Measurements from ENCODE around the gene TNFRSF6B. TPM values are rescaled to one million over a fixed set of nuclear protein-coding genes. Genes with fewer than 3 reads are reported as not detected.
A peak's percentile ranks its signal among the peaks of the same experiment; 100 is the strongest.

Gene TNFRSF6B
- total and polyA plus RNA-seq, 2 donors (not counting 3 experiments of a cell fraction or from before 2014, with no cell fraction given), result 0.69 to 11.3 TPM

- Histone ChIP-seq H3K79me2 (ENCODE audit: control insufficient read depth, insufficient read depth, low read length) (no peaks in the 10 kb centered on the region), H3K9me3 (replicated peaks; ENCODE audit: control insufficient read depth, insufficient read depth, low read length) (no peaks in the 10 kb centered on the region), H3K4me3 (replicated peaks in 1 of 3; ENCODE audit: insufficient read depth in 1 of 3, low read depth in 1 of 3, low read length in 3 of 3) (peak overlapping the region; percentile 41 to 72 (median 52)), H3K4me2 (ENCODE audit: insufficient read depth, low read length) (peak overlapping the region; percentile 76), H3K9ac (replicated peaks; ENCODE audit: extremely low read depth, insufficient read depth, low read length) (peak overlapping the region; percentile 61), H3K4me1 (ENCODE audit: control insufficient read depth, extremely low read depth, insufficient read depth, low read length) (peaks cover 9% of the 10 kb centered on the region), H3K9me1 (replicated peaks; ENCODE audit: control insufficient read depth, extremely low read depth, insufficient read depth, low read length) (no peaks in the 10 kb centered on the region), H3K27me3 (ENCODE audit: control insufficient read depth in 2 of 2, insufficient read depth in 2 of 2, low read length in 2 of 2) (no peaks in the 10 kb centered on the region), H2AFZ (ENCODE audit: low read depth, low read length) (peak overlapping the region; percentile 40), H3K36me3 (ENCODE audit: control insufficient read depth in 2 of 2, extremely low read depth in 1 of 2, insufficient read depth in 2 of 2, low read length in 2 of 2) (peaks cover 0 to 22% of the 10 kb centered on the region in 2 experiments), H3K27ac (ENCODE audit: insufficient read depth, low read depth, low read length) (no peak overlapping the region), H4K20me1 (replicated peaks; ENCODE audit: control insufficient read depth, extremely low read depth, insufficient read depth, low read length) (no peaks in the 10 kb centered on the region)
- DNase-seq (ENCODE audit: low read depth, low spot score) (peak; percentile 86), FAIRE-seq (peak; percentile 78)
- intact Hi-C loops (cut with micrococcal nuclease) (loop anchor here (1.0 to 2.0 kb wide), 2 partner anchors 34 to 113 kb away; partner anchors contain the start of genes ARFRP1 and GMEB2), dilution Hi-C loops (cut with MboI; ENCODE audit: extremely low pct_ligation_motif_present, low sequenced_read_pairs) (no loop called here)
- no TSS peak for BruUV-seq (replicated peaks)
- CTCF ChIA-PET, result interaction anchor here (0.7 to 2.0 kb wide), 14 partner anchors 34 to 298 kb away, joined by 3 to 12 read pairs (median 4); partner anchors contain the start of genes ARFRP1, RTEL1, TNFRSF6B and TPD52L2
- TF ChIP-seq GATA2 (IDR thresholded peaks at IDR 0.05; ENCODE audit: insufficient read depth, insufficient read length, low read depth, low read length) (no peak), FOS (IDR thresholded peaks at IDR 0.05; ENCODE audit: borderline replicate concordance, insufficient read depth, low read length) (no peak), POLR2AphosphoS5 (IDR thresholded peaks at IDR 0.05; ENCODE audit: insufficient read depth, low read depth, low read length) (peak; percentile 23), JUN (IDR thresholded peaks at IDR 0.05; ENCODE audit: borderline replicate concordance, insufficient read depth, insufficient read length, low read depth) (no peak), EZH2 (IDR thresholded peaks at IDR 0.05; ENCODE audit: borderline replicate concordance, low read depth, low read length, severe bottlenecking) (no peak), MYC (IDR thresholded peaks at IDR 0.05; ENCODE audit: low read depth, low read length) (no peak), POLR2A (IDR thresholded peaks at IDR 0.05; ENCODE audit: low read depth, low read length) (no peak), CTCF (IDR thresholded peaks at IDR 0.05; ENCODE audit: extremely low read depth in 1 of 2, insufficient read depth in 1 of 2, low read depth in 1 of 2, low read length in 2 of 2) (peak; percentile 8 to 29)
- TF ChIP-seq, protein P1, sequence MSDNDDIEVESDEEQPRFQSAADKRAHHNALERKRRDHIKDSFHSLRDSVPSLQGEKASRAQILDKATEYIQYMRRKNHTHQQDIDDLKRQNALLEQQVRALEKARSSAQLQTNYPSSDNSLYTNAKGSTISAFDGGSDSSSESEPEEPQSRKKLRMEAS (IDR thresholded peaks at IDR 0.05; ENCODE audit: insufficient read depth, insufficient read length), result no peak
- POLR2A ChIA-PET, result no interaction called here
Measured at GRCh38 chr20:63740627-63741353, 44.3 kb downstream of the TNFRSF6B start.
